ENCODE data around the gene ZNF813.

Gene ZNF813

GRCh38 chr19:53520547-53521372 lies 53.2 kb downstream of the ZNF813 start:
- peak; percentile 71 to 82 (median 71) for DNase-seq (ENCODE audit: low read depth in 3 of 3)

GRCh38 chr19:53521373-53522202 lies 54.1 kb downstream of the ZNF813 start:
- DNase-seq (ENCODE audit: low read depth in 3 of 3) = no peak

DNA sequence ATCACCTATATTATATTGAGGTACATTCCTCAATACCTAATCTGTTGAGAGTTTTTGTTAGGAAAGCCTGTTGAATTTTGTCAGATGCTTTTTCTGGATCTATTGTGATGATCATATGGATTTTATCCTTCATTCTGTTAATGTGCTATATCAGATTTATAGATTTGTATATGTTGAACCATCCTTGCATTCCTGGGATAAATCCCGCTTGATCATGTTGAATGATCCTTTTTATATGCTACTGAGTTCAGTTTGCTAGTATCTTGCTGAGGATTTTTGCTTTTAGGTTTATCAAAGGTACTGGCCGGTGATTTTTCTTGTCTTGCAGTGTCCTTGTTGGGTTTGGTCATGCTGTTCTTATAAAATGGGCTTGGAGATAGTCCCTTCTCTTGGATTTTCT lies 58.4 kb downstream of the ZNF813 start:
- no peak for DNase-seq (ENCODE audit: low read depth in 3 of 3)

DNA sequence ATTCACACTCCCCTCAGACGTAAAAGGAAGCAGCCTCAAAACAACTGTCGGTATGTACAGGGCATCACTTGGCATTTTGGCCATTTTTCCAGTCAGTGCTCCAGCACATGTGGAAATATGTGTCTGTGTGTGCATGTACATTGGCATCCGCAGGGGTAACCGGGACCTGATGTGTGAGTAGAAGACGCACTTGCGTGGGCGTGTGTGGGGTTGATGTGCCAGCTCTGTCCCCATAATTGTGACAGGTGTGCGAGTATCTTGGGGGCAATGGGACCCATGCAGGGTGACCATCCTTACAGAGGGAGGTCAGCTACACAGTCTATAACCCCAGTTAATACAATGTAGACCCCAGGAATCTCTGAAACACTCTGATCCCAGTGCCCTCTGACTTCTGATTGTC lies 63.1 kb downstream of the ZNF813 start:
- no peak for DNase-seq (ENCODE audit: low read depth in 3 of 3)

- DNase-seq (ENCODE audit: low read depth in 3 of 3) = no peak
These were observed 63.9 kb downstream of the ZNF813 start for GRCh38 chr19:53531457-53531856.

DNA sequence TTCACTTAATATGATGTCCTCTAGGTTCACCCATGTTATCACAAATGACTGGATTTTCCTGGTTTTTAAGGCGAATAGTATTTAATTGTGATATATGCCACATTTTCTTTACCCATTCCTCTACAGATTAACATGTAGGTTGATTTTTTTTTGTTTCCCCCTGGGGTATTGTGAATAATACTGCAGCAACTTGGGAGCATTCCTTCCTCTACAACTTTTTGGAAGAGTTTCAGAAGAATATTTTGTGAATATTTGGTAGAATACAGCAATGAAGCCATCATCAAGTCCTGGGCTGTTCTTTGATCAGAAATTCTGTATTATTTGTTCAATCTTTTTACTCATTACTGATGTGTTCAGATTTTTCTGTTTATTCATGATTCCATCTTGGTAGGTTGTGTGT lies 64.8 kb downstream of the ZNF813 start:
- no peak for DNase-seq (ENCODE audit: low read depth in 3 of 3)

- DNase-seq (ENCODE audit: low read depth in 3 of 3) = no peak
These were observed 68.7 kb downstream of the ZNF813 start for GRCh38 chr19:53536225-53536548.

DNA sequence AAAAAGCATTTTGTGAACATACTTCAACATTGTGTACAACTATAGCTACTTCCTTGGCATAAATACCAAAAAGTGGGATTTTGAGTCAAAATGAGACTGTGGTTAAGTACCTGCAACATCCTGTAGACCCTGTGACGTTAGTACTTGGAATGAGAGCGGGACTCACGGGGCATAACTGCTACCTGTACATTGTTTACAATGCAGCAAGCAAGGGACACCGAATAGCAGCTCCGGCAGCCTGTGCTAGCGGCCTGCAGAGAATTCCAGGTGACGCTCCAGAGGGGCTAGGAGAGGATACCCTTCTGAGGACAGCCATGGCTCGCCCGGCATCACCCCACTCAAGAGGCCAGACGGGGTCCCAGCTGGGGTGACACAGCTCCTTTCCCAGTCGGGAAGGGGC lies 69.6 kb downstream of the ZNF813 start:
- no peak for DNase-seq (ENCODE audit: low read depth in 3 of 3)

DNA sequence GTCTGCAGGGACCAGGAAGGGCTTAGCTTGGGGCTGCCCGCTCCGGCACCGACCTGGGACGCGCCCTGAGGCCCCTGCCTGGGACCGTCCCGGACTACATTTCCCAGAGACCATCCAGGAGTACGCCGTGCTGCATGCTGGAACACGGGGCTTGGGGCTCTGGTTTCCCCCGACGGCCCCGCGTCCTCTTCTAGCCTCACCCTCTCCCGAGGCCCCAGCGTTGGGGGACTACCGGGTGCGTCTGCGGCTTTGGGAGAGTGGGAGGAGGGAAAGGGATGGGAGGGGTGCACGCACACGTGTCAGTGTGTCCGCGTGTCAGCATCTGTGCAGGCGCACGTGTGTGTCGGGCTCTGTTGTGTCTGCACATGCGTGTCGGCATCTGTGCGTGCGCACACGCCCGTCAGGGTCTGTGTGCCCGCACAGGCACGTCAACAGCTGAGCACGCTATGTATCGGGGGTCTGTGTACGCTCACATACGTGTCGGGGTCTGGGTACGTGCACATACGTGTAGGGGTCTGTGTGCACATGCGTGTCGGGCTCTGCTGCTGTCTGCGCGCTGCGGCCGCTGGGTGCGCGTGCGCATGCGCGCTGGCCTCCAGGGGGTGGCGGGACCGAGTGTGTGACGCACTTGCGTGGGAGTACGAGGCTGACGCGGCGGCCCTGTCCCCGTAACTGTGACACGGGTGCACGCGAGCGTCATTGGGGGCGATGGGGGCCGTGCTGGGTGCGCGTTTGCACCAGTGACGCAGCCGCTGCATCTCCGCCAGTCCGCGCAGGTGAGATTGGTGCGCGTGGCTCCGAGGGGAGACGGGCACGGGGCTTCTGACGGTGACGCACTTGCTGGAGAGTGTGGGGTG lies 70.2 kb downstream of the ZNF813 start, which contains the start of gene ZNF331:
Gene ZNF331, plus strand, starts transcription at position 625 of the 857 bp plus-strand sequence. CDS start 31,232 bp downstream, outside the sequence.
- peak; percentile 65 to 80 (median 76) for DNase-seq (ENCODE audit: low read depth in 3 of 3)

- DNase-seq (ENCODE audit: low read depth in 3 of 3) = no peak
These were observed 71.0 kb downstream of the ZNF813 start for GRCh38 chr19:53538378-53539109.

- no peak for DNase-seq (ENCODE audit: low read depth in 3 of 3)
These were observed 72.6 kb downstream of the ZNF813 start for GRCh38 chr19:53540091-53540490.

DNA sequence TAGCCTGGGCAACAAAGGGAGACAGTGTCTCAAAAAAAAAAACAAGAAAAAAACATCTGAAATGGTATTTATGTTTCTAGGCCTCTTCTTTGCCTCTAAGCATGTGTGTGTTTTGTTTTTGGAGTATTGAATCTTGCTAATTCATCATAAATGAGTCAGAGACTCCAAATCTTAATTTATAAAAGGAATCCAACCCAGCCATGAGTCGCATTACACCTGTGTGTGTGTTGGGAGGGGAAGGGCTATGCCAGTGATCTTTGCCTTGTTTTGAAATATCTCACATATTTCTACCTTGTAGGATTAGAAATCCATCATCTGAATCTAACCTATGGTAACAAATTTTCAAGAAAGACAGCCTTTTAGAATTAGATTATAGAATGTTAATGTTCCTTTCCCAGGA lies 74.4 kb downstream of the ZNF813 start:
- no peak for DNase-seq (ENCODE audit: low read depth in 3 of 3)

DNA sequence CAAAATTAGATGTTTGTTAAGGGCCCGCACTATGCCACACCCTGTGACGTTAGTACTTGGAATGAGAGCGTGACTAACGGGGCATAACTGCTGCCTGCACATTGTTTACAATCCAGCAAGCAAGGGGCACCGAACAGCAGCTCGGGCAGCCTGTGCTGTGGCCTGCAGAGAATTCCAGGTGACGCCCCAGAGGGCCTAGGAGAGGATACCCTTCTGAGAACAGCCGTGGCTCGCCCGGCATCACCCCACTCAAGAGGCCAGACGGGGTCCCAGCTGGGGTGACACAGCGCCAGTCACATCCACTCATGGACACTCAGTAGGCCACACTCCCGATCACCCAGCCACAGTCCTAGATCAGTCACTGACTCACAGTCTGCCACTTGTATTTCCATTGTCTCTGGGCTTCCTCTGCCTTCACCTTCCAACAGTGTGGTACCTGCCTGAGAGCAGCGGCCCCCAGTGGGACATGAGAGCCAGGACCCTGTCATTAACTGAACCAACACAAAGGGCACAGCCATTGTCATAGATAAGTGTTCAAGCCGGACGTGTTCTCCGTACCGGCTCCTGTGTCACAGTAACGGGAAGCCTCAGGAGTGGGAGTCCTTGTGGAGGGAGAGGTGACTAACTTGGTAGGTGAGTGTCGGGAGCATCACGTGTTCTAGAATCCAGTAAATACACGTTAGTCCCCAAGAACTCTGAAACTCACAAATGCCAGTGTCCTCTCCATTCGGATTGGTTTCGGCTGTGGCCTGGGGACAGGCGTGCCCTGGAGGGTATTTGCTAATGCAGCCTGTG lies 77.9 kb downstream of the ZNF813 start:
- DNase-seq (ENCODE audit: low read depth in 3 of 3) = no peak
